Neural progenitor cell (in vitro differentiated cells): ENCODE data around the gene YBX2.

Experiments used
- CTCF ChIP-seq: fragments of 200-600 bp; sonication (generic); IDR thresholded peaks from 2 replicates; pipeline ENCODE4 v1.5.1; 2017; ENCODE audit warnings: antibody characterized with exemption, mild to moderate bottlenecking
- EZH2 ChIP-seq: fragments of 200-600 bp; sonication (generic); IDR thresholded peaks from 2 replicates; pipeline ENCODE4 v1.6.1; 2017; ENCODE audit warnings: antibody characterized with exemption, mild to moderate bottlenecking, moderate library complexity
- EZH2phosphoT487 ChIP-seq: fragments of 200-600 bp; sonication (generic); IDR thresholded peaks from 2 replicates; pipeline ENCODE4 v1.6.1; 2017; ENCODE audit warnings: antibody characterized with exemption

- TF ChIP-seq CTCF (no peak), EZH2 (no peak), EZH2phosphoT487 (no peak)
Measured at GRCh38 chr17:7313088-7313889, 18.9 kb upstream of the YBX2 start.
